Activated T-helper 9 cell treated with anti-CD3 and anti-CD28 coated beads, Interleukin-2, amount 50 U/mL, for 16 hours (primary cell): Measurements from ENCODE around the gene RBM26.

Experiments used
- DNase-seq: peaks from one replicate; pipeline ENCODE4 v3.0.0-alpha.2; 2020; ENCODE audit warnings: low read depth

The RBM26 gene

GRCh38 chr13:79423801-79424642 is 18.0 kb upstream of the RBM26 start:
- no peak for DNase-seq

GRCh38 chr13:79423340-79423739 is 17.3 kb upstream of the RBM26 start:
- DNase-seq: no peak

GRCh38 chr13:79419365-79419764 is 13.3 kb upstream of the RBM26 start:
- no peak for DNase-seq

GRCh38 chr13:79417741-79418140 is 11.7 kb upstream of the RBM26 start:
- no peak for DNase-seq

- DNase-seq: no peak
Observed at GRCh38 chr13:79413521-79413920, 7.5 kb upstream of the RBM26 start.

DNA sequence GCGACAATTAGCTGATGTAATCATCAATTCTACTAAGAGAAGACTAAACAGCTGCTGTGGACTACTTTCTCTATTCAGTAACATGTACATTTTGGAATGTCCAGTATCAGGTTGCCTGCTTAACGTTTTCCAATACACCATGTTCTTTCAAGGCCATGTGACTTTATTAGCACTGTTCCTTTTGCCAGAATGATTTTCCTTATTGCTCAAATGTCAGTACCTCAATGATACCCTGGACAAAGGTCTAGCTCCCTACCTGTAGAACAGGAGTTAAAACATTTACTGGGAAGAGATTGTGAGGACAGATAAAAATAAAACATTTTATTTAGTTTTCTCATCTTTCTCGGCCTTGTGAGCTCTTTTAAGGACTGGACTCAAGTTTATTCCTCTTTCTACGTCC is 3.8 kb upstream of the RBM26 start:
- no peak for DNase-seq

GRCh38 chr13:79407349-79407979 is 1.4 kb upstream of the RBM26 start:
- no peak for DNase-seq

DNA sequence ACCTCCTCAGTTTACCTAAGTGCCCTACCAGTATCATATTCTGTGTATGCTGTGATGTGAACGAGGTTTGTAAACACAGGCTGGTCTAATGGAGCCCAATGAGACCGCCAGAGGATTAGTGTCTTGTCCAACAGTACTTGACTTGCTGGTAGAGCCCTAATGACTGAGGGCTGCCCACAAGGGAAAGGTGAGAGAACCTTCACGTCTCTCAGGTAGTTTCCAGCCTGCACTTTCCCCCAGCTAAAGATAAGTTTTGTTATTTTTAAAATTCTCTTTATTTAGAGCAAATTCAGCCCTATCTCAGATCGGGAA is 498 bp upstream of the RBM26 start:
- DNase-seq: no peak

- DNase-seq: no peak
Observed at GRCh38 chr13:79405501-79405830, 589 bp downstream of the RBM26 start.

DNA sequence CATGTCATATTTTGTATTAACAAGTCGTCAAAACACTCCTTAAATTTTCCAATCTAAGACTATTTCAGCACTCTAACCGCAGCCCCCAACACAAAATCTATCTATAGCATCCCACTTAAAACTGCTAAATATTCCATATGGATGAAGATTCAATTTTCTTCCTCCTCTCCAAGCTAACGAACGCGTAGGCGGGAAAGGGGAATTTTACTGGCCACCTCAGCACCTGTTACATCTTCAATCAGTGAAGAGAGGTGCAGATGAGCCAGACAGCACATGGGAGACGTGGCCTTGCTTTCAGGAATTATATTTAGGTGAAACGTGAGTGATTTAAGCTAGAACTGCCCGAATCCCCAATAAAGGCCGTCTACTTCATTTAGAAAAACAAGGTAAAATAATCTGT is 1.1 kb downstream of the RBM26 start:
- DNase-seq: no peak

DNA sequence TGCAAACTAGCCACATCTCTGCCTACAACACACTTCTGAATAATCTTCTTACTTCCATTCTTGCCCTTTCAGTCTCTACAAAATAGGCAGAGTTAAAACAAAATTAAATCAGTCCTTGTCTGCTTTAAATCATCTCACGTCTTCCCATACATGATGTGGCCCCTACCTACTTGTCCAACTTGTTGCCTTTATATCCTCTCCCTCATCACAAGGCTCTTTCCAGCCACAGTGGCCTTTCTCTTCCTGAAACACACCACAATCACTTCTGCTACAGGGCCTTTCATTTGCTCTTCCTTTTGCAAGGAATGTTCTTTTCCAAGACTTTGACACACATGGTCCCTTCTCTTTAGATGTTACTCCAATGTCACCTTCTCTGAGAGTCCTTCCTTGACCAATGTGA is 1.7 kb downstream of the RBM26 start:
- DNase-seq: no peak

DNA sequence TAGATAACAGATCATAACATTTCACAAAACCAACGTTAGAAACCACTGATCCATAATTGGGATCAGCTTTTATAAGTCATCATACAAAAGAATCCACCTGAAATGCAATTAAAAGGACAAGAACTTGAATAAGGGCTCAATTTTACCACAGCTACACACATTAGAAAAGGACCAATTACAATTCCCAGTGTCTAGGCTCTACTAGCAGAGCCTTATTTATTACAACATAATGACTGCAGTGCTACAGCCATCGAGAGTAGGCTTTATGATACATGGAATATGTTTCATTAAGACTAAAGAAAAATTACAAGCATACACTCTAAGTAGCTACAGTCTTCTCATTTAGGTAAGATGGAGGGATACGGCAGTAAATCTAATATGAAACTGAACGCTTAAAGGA is 2.9 kb downstream of the RBM26 start:
- DNase-seq: no peak

DNA sequence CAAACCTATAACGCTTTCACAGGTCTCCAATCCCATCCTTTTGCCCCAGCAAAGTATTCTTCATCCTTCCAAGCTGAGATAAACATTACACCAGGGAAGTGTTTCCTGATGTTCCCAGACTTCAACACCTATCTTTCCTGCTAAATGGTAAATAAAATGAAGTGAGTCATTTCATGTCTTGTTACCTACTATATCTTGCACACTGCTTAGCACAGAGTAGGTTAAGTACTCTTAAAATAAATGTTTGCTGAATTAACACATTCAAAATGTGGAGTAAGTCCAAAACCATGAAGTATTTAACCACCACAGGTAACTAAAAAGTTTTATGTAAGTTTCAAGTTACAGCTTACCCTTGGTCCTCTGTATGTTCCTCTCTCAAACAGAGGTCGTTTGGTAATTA is 3.4 kb downstream of the RBM26 start:
- no peak for DNase-seq

GRCh38 chr13:79402074-79402635 is 3.9 kb downstream of the RBM26 start:
- no peak for DNase-seq

DNA sequence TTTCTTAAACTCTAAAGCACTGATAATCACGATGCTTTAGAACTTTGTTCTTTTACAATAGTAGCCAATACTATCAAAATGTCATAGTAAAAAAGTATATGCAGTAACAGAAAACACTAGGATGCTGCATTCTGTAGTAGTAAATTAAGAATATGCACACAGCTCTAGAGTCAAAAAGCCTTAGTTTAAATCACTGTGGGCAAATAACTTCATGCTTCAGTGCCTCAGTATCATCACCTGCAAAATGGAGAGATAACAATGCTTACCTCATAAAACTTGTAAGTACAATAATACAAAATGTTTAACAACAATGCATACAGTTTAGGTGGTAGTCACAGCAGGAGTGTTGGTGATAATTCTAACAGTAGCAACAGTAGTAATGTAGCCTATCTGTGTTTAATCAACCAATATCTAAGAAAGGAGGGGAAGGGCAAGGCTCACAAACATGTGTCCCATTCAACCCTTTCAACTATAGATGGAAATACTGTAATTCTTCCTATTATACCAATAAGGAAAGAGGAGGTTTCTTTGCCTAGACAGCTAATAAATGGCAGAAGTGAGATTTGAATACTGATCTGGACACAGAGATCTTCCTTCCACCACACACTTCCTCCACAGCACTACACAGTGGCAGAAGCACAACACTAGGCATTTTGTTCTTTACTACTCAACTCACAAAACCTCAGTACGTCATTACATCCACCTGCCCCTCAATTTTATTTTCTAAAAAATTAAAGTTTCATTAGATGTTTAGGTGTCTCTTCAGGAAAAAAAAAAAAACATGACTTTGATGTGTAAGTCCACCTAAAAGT is 4.6 kb downstream of the RBM26 start:
- DNase-seq: no peak

GRCh38 chr13:79398915-79399314 is 7.1 kb downstream of the RBM26 start:
- no peak for DNase-seq

GRCh38 chr13:79398127-79398526 is 7.9 kb downstream of the RBM26 start:
- no peak for DNase-seq

GRCh38 chr13:79395881-79396280 is 10.2 kb downstream of the RBM26 start:
- DNase-seq: no peak

GRCh38 chr13:79393564-79394249 is 12.3 kb downstream of the RBM26 start:
- DNase-seq: no peak

- DNase-seq: no peak
Observed at GRCh38 chr13:79392882-79393563, 13.0 kb downstream of the RBM26 start.

DNA sequence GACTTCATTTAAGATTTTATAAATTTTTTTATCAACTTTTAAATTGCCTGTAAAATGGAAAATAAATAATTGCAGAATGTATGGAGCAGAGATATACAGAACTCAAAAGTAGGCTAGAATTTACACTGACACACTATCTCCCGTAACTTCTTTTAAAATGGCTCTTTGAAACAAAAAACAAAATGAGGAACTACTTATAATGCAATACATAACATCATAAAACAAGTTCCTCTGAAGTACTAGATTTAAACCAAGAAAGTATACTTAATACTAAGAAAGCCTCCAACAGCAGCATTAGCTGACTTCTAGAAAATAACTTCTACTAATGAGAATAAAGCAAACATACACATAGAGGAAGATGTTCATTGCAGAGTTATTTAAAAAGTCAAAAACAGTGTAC is 17.0 kb downstream of the RBM26 start:
- no peak for DNase-seq

- DNase-seq: no peak
Observed at GRCh38 chr13:79387853-79388252, 18.2 kb downstream of the RBM26 start.
